Hepatocyte (in vitro differentiated cells): ENCODE measurements around the gene GOLM1.

Source experiments
- EZH2 ChIP-seq: fragments of 200-600 bp; sonication (generic); IDR thresholded peaks from 2 replicates; pipeline ENCODE4 v1.6.1; 2016; ENCODE audit warnings: antibody characterized with exemption, mild to moderate bottlenecking, borderline replicate concordance
- EZH2phosphoT487 ChIP-seq: fragments of 200-600 bp; sonication (generic); IDR thresholded peaks from one replicate; pipeline ENCODE4 v1.6.1; 2018; ENCODE audit warnings: antibody characterized with exemption, mild to moderate bottlenecking, low read depth, moderate library complexity; ENCODE audit not compliant: unreplicated experiment, severe bottlenecking

DNA sequence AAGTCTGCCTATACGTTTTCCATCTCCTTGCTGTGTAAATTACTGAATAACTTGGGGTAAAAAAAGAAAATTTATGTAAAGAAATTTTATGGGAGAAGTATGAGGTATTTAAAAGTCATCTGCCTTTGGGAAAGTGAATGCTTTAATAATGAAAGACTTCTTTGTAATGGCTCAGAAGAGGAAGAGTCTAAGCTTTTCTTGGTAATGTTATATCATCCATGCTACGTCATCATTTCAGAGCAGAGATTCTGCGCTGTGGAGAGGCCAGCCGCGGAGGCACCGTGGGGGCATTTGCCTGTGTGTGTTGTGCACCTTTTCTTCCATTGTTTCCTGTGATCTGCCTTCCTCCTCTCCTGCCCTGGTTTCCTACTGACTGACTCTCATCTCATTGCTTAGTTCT, 78.2 kb downstream of the GOLM1 start:
- no peak for TF ChIP-seq EZH2
- TF ChIP-seq EZH2phosphoT487, result no peak
